GM21447 (cell line): Measurements from ENCODE around the gene DDT.
"Not testable (repeated sequence)": the region's sequence is repeated elsewhere in the genome, so short reads cannot be mapped to it uniquely, and the experiment has no call there.

Experiments
- ATAC-seq: cut with Tn5 transposase; IDR thresholded peaks from one replicate; pipeline ENCODE4 v1.9.1; 2021; ENCODE audit not compliant: unreplicated experiment

DDT gene

GRCh38 chr22:23989583-23990244, 15.5 kb upstream of the DDT start:
- ATAC-seq = not testable (repeated sequence)

DNA sequence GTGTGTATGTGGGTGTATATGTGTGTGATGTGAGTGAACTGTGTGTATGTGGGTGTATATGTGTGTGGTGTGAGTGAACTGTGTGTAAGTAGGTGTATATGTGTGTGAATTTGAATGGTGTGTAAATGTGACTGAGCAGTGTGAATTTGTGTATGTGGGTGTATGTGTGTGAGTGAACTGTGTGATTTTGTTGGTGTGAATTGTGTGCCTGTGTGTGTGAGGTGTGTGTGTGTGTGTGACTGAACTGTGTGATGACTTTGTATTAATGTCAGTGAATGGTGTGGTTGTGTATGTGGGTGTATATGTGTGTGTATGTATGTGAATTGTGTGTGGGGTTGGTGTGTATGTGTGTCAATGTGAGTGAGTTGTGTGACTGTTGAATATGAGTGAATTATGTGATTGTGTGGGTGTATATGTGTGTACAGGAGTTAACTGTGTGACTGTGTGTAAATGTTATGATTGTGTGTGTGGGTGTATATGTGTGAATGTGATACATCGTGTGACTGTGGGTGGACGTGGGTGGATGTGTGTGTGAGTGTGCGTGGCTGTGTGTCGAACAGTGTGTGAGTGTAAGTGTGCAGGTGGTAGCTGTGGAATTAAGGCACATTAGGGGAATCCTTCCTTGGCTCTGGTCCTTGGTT, 12.4 kb upstream of the DDT start:
- ATAC-seq = not testable (repeated sequence)

- not testable (repeated sequence) for ATAC-seq
Observed at GRCh38 chr22:23986089-23986488, 11.8 kb upstream of the DDT start.

DNA sequence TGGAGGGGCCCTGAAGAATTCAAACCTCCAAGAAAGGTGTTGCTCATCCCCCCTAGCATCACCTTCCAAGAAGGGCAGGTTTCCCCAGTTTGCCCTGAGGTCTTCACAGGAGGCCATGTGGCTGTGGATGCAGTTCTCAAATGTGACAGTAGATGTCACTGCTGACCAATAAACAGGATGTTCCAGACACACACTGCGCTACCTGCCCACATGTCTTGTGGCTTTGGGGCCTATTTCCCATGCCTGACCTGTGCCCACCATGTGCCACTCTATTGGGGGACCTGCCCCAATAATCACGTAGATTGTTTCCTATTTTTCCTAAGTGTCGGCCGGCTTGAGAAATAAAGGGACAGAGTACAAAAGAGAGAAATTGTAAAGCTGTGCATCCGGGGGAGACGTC, 10.2 kb upstream of the DDT start:
- ATAC-seq = no peak

DNA sequence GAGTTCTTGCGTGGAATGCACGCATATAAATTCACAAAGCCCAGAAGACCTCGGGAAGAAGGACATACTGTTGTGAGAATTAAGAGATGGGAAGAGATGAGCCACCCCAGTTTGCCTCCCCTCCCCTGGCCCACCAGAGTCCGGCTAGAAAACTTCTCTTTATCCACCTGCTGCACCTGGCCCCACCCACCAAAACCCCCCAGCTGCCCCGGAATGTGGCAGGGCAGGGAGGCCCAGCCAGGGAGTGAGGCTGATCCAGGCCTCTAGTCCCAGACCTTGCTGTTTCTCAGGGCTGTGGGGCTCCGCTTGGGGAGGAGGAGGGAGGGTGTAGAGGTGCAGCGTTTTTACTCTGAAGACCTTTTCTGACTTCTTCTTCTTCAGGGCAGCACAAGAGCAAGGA, 6.3 kb upstream of the DDT start:
- not testable (repeated sequence) for ATAC-seq

GRCh38 chr22:23979557-23980240, 5.5 kb upstream of the DDT start, which contains the start of gene GSTT2:
Gene GSTT2 (plus strand): TSS chr22:23980134.
- ATAC-seq = not testable (repeated sequence)

- not testable (repeated sequence) for ATAC-seq
Observed at GRCh38 chr22:23977304-23977703, 3.1 kb upstream of the DDT start.

DNA sequence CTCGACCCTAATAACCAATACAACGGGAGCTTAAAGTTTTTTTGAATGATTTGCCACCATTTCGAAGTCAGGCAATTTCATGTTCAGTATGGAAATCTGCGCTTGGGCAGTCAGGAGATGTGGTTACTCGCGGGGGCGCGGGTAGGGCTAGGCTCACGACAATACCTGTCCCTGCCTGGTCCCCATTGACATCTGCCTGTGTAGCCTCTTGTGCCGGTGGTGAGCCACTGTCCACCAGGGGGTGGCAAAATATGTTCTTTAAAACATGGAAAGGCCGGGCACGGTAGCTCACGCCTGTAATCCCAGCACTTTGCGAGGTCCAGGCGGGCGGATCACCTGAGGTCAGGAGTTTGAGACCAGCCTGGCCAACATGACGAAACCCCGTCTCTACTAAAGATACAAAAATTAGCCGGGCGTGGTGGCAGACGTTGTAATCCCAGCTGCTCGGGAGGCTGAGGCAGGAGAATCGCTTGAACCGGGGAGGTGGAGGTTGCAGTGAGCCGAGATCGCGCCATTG, 653 bp upstream of the DDT start:
- ATAC-seq = peak; percentile 50

- not testable (repeated sequence) for ATAC-seq
Observed at GRCh38 chr22:23971927-23972326, 2.3 kb downstream of the DDT start.

GRCh38 chr22:23970816-23971486, 3.3 kb downstream of the DDT start:
- no peak for ATAC-seq

DNA sequence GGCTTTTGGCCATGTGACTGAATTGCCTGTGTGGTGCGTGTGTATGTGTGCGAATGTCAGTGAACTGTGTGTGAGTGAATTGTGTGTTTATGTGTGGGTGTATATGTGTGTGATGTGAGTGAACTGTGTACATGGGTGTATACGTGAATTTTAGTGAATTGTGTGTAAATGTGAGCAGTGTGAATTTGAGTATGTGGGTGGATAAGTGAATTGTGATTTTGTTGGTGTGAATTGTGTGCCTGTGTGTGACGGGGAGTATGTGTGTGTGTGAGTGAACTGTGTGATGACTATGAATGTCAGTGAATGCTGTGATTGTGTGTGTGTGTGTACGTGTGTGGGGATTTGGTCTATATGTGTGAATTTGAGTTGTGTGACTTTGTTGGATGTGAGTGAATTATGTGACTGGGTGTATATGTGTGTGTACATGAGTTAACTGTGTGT, 4.0 kb downstream of the DDT start:
- ATAC-seq = no peak

GRCh38 chr22:23969071-23969470, 5.2 kb downstream of the DDT start:
- no peak for ATAC-seq

DNA sequence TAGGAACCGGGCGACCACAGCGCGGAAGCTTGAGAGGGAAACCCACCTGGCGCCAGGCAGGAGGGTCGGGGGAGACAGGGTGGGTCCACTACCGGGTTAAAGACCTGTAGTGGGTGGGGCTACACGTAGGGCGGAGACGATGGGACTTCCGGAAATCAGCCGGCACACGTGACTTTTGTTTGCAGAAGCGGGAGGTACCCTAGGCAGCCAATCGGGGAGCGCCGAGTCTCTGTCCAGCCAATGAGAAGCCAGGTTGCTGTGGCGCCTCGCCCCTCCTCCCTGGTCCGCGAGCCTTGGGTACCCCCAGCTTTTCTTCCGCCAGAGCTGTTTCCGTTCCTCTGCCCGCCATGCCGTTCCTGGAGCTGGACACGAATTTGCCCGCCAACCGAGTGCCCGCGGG, 7.7 kb downstream of the DDT start, which contains the start of gene DDTL:
Gene DDTL, plus strand, starts transcription at position 321 of the 400 bp plus-strand sequence. Its CDS starts 27 bp downstream, at position 348.
- peak; percentile 87 for ATAC-seq

DNA sequence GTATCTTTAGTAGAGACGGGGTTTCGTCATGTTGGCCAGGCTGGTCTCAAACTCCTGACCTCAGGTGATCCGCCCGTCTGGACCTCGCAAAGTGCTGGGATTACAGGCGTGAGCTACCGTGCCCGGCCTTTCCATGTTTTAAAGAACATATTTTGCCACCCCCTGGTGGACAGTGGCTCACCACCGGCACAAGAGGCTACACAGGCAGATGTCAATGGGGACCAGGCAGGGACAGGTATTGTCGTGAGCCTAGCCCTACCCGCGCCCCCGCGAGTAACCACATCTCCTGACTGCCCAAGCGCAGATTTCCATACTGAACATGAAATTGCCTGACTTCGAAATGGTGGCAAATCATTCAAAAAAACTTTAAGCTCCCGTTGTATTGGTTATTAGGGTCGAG, 8.1 kb downstream of the DDT start:
- ATAC-seq = peak; percentile 32

DNA sequence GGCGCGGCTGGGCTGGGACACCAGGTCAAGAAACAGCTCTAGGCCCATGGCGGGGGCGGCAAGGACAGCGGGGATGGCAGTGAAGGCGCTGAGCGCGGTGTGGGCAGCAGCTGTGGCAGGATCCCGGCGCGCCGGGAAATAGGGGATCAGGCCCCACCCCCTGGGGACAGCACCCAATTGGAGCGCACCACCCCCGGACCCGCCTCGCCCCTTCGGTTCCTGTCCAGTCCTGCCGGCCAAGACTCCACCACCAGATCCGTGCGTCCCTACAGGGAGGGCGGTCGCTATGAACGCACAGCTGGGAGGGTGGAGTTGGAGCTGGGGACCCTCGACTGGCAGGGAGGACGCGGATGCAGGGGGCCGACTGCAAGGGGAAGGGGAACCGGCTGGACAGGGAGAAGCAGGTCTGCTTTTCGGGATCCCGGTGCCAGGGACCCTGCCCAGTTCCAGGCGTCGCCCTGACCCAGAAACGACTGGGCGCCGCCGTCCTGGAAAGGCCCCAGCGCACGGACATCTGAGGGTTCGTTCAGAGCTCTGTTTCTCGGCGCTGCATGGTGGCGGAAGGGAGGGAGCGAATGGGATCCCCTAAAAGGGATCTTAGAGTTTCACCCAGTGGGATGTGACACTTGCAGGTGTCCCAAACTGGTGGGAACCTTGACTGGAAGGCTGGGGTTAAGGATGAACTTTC, 13.0 kb downstream of the DDT start, which contains the start of gene GSTT2B:
Gene GSTT2B, minus strand, starts transcription at position 112 of the 688 bp plus-strand sequence. Its CDS starts 64 bp downstream, at position 48.
- ATAC-seq = not testable (repeated sequence)

DNA sequence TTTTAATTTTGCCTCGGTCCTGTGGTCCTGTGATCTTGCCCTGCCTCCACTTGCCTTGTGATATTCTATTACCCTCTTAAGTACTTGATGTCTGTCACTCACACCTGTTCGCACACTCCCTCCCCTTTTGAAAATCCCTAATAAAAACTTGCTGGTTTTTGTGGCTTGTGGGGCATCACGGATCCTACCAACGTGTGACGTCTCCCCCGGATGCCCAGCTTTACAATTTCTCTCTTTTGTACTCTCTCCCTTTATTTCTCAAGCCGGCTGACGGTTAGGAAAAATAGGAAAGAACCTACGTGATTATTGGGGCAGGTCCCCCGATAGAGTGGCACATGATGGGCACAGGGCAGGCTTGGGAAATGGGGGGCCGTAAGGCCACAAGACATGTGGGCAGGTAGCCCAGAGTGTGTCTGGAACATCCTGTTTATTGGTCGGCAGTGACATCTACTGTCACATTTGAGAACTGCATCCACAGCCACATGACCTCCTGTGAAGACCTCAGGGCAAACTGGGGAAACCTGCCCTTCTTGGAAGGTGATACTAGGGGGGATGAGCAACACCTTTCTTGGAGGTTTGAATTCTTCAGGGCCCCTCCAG, 17.8 kb downstream of the DDT start:
- not testable (repeated sequence) for ATAC-seq

- ATAC-seq = not testable (repeated sequence)
Observed at GRCh38 chr22:23955886-23956285, 18.4 kb downstream of the DDT start.

- ATAC-seq = not testable (repeated sequence)
Observed at GRCh38 chr22:23954991-23955305, 19.3 kb downstream of the DDT start.

GRCh38 chr22:23954193-23954990, 19.8 kb downstream of the DDT start:
- not testable (repeated sequence) for ATAC-seq
